ENCODE results near the gene FMN1.

FMN1 gene

DNA sequence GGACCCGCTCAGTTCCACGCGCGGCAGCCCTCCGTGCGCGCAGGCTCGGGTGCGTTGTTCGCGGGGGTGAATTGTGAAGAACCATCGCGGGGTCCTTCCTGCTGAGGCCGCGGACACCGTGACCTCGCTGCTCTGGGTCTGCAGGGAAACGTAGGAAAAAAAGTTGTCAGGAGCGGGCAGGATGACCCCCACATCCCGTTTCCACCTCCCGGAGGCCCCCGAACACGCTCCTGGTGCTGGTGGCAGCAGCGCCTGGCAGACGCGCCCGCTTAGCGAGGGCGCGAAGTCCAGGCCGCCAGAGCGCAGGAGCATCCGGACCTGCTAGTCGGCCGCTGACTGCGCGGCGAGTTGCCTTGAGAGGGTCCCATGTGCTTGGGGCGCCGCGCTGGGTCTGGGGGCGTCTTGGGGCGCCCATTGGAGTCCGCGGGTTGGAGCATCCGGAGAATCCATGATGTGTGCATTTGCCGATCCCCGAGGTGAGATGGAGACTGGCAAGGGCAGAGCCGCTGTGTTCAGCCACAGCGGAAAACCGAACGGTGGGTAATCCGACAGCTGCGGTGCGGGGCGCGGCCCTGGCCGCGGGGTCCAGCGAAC is 476.2 kb downstream of the FMN1 start:
- no peak for DNase-seq (ENCODE audit: low read depth)
- H3K4me3 ChIP-seq (ENCODE audit: low read length) = peak overlapping the region; percentile 94
- TF ChIP-seq, protein P1, sequence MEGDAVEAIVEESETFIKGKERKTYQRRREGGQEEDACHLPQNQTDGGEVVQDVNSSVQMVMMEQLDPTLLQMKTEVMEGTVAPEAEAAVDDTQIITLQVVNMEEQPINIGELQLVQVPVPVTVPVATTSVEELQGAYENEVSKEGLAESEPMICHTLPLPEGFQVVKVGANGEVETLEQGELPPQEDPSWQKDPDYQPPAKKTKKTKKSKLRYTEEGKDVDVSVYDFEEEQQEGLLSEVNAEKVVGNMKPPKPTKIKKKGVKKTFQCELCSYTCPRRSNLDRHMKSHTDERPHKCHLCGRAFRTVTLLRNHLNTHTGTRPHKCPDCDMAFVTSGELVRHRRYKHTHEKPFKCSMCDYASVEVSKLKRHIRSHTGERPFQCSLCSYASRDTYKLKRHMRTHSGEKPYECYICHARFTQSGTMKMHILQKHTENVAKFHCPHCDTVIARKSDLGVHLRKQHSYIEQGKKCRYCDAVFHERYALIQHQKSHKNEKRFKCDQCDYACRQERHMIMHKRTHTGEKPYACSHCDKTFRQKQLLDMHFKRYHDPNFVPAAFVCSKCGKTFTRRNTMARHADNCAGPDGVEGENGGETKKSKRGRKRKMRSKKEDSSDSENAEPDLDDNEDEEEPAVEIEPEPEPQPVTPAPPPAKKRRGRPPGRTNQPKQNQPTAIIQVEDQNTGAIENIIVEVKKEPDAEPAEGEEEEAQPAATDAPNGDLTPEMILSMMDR (conservative IDR thresholded peaks at IDR 0.05; ENCODE audit: low read length) = no peak

DNA sequence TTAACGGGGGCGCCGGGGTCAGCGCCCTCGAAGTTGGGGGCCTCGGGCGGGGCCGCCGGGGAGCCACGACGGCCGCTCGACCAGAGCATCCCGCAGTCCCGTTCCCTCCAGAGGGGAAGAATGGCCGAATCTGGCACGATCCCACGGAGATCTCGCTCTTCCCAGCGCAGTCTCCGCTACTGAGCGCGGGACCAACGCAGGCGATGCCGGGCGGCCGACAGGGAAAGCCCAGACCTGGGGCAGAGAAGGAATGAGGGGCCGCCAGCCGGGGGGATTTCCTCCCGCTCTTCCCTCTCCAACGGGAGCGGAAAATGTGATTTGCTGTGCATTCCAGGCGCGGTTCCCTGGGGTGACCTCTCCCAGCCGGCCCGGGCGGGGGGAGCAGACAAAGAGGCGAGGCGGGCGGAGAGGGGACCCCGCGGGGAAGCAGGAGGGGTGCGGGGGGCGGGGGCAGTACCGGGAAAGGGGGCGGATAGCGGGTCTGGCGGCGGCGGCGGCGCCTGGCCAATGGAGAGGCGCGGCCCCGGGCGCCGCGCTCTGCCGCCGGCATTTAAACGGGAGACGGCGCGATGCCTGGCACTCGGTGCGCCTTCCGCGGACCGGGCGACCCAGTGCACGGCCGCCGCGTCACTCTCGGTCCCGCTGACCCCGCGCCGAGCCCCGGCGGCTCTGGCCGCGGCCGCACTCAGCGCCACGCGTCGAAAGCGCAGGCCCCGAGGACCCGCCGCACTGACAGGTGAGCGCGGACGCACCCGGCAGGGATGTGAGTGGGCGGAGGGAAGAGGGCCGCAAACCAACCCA is 476.9 kb downstream of the FMN1 start, which contains the start of gene GREM1:
Gene GREM1, plus strand, starts transcription at position 579 of the 801 bp plus-strand sequence. CDS start 12,687 bp downstream, outside the sequence.
- H3K4me3 ChIP-seq (ENCODE audit: low read length) = peak within 1 kb of the TSS; percentile 94
- TF ChIP-seq, protein P1 (conservative IDR thresholded peaks at IDR 0.05; ENCODE audit: low read length) = no peak
- DNase-seq (ENCODE audit: low read depth) = peak; percentile 86

DNA sequence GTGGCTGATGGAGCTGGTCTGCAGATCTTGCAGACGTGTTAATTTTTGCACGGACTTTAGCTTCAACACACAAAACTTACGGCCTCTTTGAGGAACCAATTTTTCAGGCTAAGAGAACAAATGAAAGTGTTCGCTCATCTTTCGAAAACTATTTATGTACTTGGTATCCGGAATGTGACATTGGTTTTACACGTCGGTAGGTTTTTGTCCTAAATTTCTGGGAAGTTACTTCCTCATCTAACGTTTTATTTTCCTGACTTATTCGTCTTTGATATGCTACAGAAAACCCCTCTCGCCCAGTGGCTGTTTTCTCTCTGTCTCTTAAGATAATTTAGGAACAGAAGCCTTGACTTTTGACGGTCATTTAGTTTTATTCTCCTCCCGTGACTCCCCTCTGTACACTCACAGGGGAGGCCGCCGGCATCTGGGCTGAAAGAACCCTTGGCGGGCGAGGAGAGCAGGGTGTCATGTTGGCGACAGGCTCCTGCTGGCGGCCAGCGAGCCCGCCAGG is 477.5 kb downstream of the FMN1 start:
- no peak for DNase-seq (ENCODE audit: low read depth)
- peak overlapping the region; percentile 94 for H3K4me3 ChIP-seq (ENCODE audit: low read length)
- TF ChIP-seq, protein P1 (conservative IDR thresholded peaks at IDR 0.05; ENCODE audit: low read length) = no peak

DNA sequence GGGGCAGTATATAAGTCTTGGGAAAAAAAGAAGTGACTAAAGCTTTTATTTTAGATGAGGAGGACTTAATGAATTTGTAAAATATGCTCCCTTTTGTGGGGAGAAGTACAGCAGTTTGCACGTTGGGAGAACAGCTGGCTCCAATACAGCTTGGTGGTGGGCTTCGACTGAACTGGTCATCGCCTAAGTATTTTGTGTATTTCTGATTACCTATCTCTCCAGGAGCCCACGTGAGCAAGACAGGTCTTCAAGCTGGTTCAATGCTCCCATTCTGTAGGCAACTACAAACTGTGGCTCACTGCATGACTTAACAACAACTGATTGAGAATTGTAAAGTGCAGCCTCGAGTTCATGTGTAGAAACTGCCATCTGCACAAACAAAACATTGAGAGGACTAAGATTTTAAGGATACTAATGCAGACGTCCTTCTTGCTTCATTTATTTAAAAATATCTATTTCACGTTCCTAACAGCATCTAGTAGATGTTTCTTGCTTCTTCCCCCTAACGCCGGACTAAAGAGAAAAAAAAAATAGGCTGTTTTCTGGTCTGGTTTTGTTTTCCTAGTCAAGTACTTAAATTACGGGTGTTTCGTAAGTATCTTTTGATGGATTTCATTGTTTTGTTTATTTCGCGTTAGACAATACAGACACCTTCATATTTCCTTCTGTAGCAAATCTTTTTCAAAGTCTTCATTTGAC is 478.1 kb downstream of the FMN1 start:
- no peak for DNase-seq (ENCODE audit: low read depth)
- TF ChIP-seq, protein P1 (conservative IDR thresholded peaks at IDR 0.05; ENCODE audit: low read length) = no peak
- H3K4me3 ChIP-seq (ENCODE audit: low read length) = peak overlapping the region; percentile 94
